ENCODE measurements around the gene RPL3.
"Not testable (repeated sequence)": the region's sequence is repeated elsewhere in the genome, so short reads cannot be mapped to it uniquely, and the experiment has no call there.

The RPL3 gene

GRCh38 chr22:39327995-39328754 lies 8.8 kb upstream of the RPL3 start:
- H3K4me3 ChIP-seq (ENCODE audit: low read length) = no peak overlapping the region
- H3K36me3 ChIP-seq (ENCODE audit: control insufficient read depth, low read length) = no peaks in the 10 kb centered on the region
- H3K9me3 ChIP-seq (ENCODE audit: control insufficient read depth, insufficient read depth, low read length) = no peaks in the 10 kb centered on the region
- no peaks in the 10 kb centered on the region for H3K9me2 ChIP-seq (replicated peaks; ENCODE audit: control insufficient read depth, low read length)
- peaks cover 3% of the 10 kb centered on the region; the same call in 1 of the 2 replicates for H3F3A ChIP-seq (ENCODE audit: control insufficient read depth, insufficient read depth)
- H4K20me1 ChIP-seq (ENCODE audit: control insufficient read depth, insufficient read depth, low read depth, low read length) = no peaks in the 10 kb centered on the region
- H3K27ac ChIP-seq (ENCODE audit: low read depth, low read length) = no peak overlapping the region
- H3K27me3 ChIP-seq (ENCODE audit: control insufficient read depth, low read length) = no peaks in the 10 kb centered on the region
- no peaks in the 10 kb centered on the region for H3K79me2 ChIP-seq (ENCODE audit: control insufficient read depth, low read length)
- H3K4me2 ChIP-seq (ENCODE audit: low read length) = no peak overlapping the region
- no peaks in the 10 kb centered on the region for H3K4me1 ChIP-seq (ENCODE audit: control insufficient read depth, low read length)
- TF ChIP-seq CTCF (IDR thresholded peaks at IDR 0.05; ENCODE audit: low read depth, low read length, poor library complexity, severe bottlenecking) = no peak
- TF ChIP-seq EZH2phosphoT487 (IDR thresholded peaks at IDR 0.05; ENCODE audit: borderline replicate concordance, low read length) = no peak

- H3K79me2 ChIP-seq (ENCODE audit: control insufficient read depth, low read length) = peaks cover 2% of the 10 kb centered on the region; the same call in 1 of the 2 replicates
- H3K9me3 ChIP-seq (ENCODE audit: control insufficient read depth, insufficient read depth, low read length) = no peaks in the 10 kb centered on the region
- no peaks in the 10 kb centered on the region; the same call in 1 of the 2 replicates for H3F3A ChIP-seq (ENCODE audit: control insufficient read depth, insufficient read depth)
- H4K20me1 ChIP-seq (ENCODE audit: control insufficient read depth, insufficient read depth, low read depth, low read length) = no peaks in the 10 kb centered on the region
- H3K4me1 ChIP-seq (ENCODE audit: control insufficient read depth, low read length) = peaks cover 4% of the 10 kb centered on the region
- no peaks in the 10 kb centered on the region for H3K27me3 ChIP-seq (ENCODE audit: control insufficient read depth, low read length)
- TF ChIP-seq EZH2phosphoT487 (IDR thresholded peaks at IDR 0.05; ENCODE audit: borderline replicate concordance, low read length) (no peak), CTCF (IDR thresholded peaks at IDR 0.05; ENCODE audit: low read depth, low read length, poor library complexity, severe bottlenecking) (no peak)
- no peak overlapping the region for H3K4me2 ChIP-seq (ENCODE audit: low read length)
- H3K36me3 ChIP-seq (ENCODE audit: control insufficient read depth, low read length) = no peaks in the 10 kb centered on the region
- no peak overlapping the region for H3K27ac ChIP-seq (ENCODE audit: low read depth, low read length)
- H3K9me2 ChIP-seq (replicated peaks; ENCODE audit: control insufficient read depth, low read length) = no peaks in the 10 kb centered on the region
- H3K4me3 ChIP-seq (ENCODE audit: low read length) = no peak overlapping the region
These were observed 6.0 kb upstream of the RPL3 start for GRCh38 chr22:39325392-39325932.

GRCh38 chr22:39320616-39321029 lies 1.2 kb upstream of the RPL3 start:
- Histone ChIP-seq H3K4me2 (ENCODE audit: low read length) (peak overlapping the region; percentile 95), H3K27ac (ENCODE audit: low read depth, low read length) (0 out of 2 replicates have a peak overlapping the region, but pooled peaks have one; percentile 95), H4K20me1 (ENCODE audit: control insufficient read depth, insufficient read depth, low read depth, low read length) (peaks cover 29% of the 10 kb centered on the region), H3F3A (ENCODE audit: control insufficient read depth, insufficient read depth) (peaks cover 40% of the 10 kb centered on the region), H3K79me2 (ENCODE audit: control insufficient read depth, low read length) (peaks cover 41% of the 10 kb centered on the region), H3K4me1 (ENCODE audit: control insufficient read depth, low read length) (peaks cover 33% of the 10 kb centered on the region), H3K36me3 (ENCODE audit: control insufficient read depth, low read length) (peaks cover 41% of the 10 kb centered on the region), H3K4me3 (ENCODE audit: low read length) (peak overlapping the region; percentile 85)
- not testable (repeated sequence) for H3K9me2 ChIP-seq (replicated peaks; ENCODE audit: control insufficient read depth, low read length); H3K9me3 ChIP-seq (ENCODE audit: control insufficient read depth, insufficient read depth, low read length); H3K27me3 ChIP-seq (ENCODE audit: control insufficient read depth, low read length)

All from DOHH2 (cell line).